A673 (cell line): ENCODE measurements around the gene MGAT5. TPM values are rescaled to one million over a fixed set of nuclear protein-coding genes. Genes with fewer than 3 reads are reported as not detected.
A peak's percentile ranks its signal among the peaks of the same experiment; 100 is the strongest.

Source experiments
- BruUV-seq: library from RNA; stranded (reverse); fragments of 400-500 nt; replicated peaks from 2 replicates; lab custom pipeline; 2021; lab: Mats Ljungman, UMichigan
- CTCF ChIA-PET: fragments of 300-600 bp; sonication (Branson Sonifier 250); formaldehyde crosslinking; loops from one replicate; lab custom pipeline; 2022; ENCODE audit warnings: antibody characterized with exemption; lab: Charles Lee
- POLR2A ChIA-PET: fragments of 300-600 bp; sonication (Branson Sonifier 250); formaldehyde crosslinking; loops from one replicate; lab custom pipeline; 2022; ENCODE audit warnings: antibody characterized with exemption; ENCODE audit not compliant: low non-redundant PET; lab: Charles Lee
- DNase-seq: peaks from one replicate; pipeline ENCODE4 v3.0.0-alpha.2; 2015; ENCODE audit warnings: low spot score
- H3K27ac ChIP-seq: fragments of 200-600 bp; sonication (generic); 2 replicates; pipeline ENCODE4 v1.5.1; 2016; ENCODE audit warnings: mixed run types, low read depth, mild to moderate bottlenecking, mixed read lengths, antibody characterized with exemption, low read length; ENCODE audit not compliant: poor library complexity, severe bottlenecking
- H3K27me3 ChIP-seq: fragments of 200-600 bp; sonication (generic); replicated peaks from 2 replicates; pipeline ENCODE4 v1.6.1; 2017; ENCODE audit warnings: mixed run types, low read depth, mild to moderate bottlenecking, mixed read lengths, antibody characterized with exemption, low read length; ENCODE audit not compliant: insufficient read depth, poor library complexity
- H3K36me3 ChIP-seq: fragments of 200-600 bp; sonication (generic); 2 replicates; pipeline ENCODE4 v1.6.1; 2016; ENCODE audit warnings: mixed run types, mild to moderate bottlenecking, mixed read lengths, antibody characterized with exemption, low read length; ENCODE audit not compliant: insufficient read depth, poor library complexity, severe bottlenecking
- H3K4me1 ChIP-seq: fragments of 200-600 bp; sonication (generic); 2 replicates; pipeline ENCODE4 v1.6.1; 2017; ENCODE audit warnings: mixed run types, mild to moderate bottlenecking, mixed read lengths, antibody characterized with exemption, low read length; ENCODE audit not compliant: insufficient read depth, poor library complexity, severe bottlenecking
- H3K4me3 ChIP-seq: fragments of 200-600 bp; sonication (generic); 2 replicates; pipeline ENCODE4 v1.5.1; 2016; ENCODE audit warnings: low read depth, mixed run types, mild to moderate bottlenecking, mixed read lengths, low read length; ENCODE audit not compliant: poor library complexity, severe bottlenecking
- H3K9me3 ChIP-seq: fragments of 200-600 bp; sonication (generic); 2 replicates; pipeline ENCODE4 v1.6.1; 2016; ENCODE audit warnings: mixed run types, low read depth, mild to moderate bottlenecking, mixed read lengths, antibody characterized with exemption, low read length; ENCODE audit not compliant: poor library complexity, severe bottlenecking
- CTCF ChIP-seq: fragments of 300-800, 200-600 bp; sonication (generic); conservative IDR thresholded peaks from 2 replicates; pipeline ENCODE4 v1.5.1; 2017; ENCODE audit warnings: low read depth, mild to moderate bottlenecking, antibody characterized with exemption, low read length, moderate library complexity, mixed read lengths
- EZH2 ChIP-seq: fragments of 200-600 bp; sonication (generic); IDR thresholded peaks from 2 replicates; pipeline ENCODE4 v1.6.1; 2017; ENCODE audit warnings: borderline replicate concordance, low read depth, mild to moderate bottlenecking, mixed read lengths, antibody characterized with exemption, low read length; ENCODE audit not compliant: poor library complexity, severe bottlenecking
- intact Hi-C: fragments of 100-400 bp; cut with micrococcal nuclease; formaldehyde crosslinking; loops from one replicate; pipeline ENCODE4 v1.10.0; 2022; ENCODE audit not compliant: unreplicated experiment
- total RNA-seq: library from RNA; stranded (reverse); gene quantifications from 2 replicates; pipeline ENCODE4 v1.2.3, GENCODE V29; 2021

MGAT5 gene
- total RNA-seq, 1 experiment from 2014 or later, result 11.0 TPM

DNA sequence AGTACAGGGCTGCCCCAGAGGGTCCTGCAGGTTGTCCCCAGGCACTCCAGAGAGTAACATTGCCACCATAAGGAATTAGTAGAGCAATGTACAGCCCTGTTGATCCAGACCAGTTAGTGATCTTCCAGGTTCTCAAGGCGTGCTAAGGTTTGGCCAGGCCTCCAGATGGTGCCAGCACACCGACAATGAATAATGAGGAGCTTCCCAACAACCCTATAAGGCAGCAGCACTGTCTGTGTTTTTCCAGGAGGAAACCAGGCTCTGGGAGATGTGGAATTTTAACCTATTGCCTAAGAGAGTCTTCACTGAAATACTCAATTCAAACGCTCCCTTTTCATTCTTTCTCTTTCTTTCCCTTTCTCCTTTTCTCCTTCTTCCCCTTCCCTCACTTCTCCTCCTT, 122.1 kb downstream of the MGAT5 start:
- Histone ChIP-seq H3K36me3 (no peaks in the 10 kb centered on the region), H3K27me3 (no peaks in the 10 kb centered on the region), H3K9me3 (no peaks in the 10 kb centered on the region), H3K4me1 (no peaks in the 10 kb centered on the region), H3K4me3 (no peak overlapping the region), H3K27ac (no peak overlapping the region)
- peak; percentile 26 for DNase-seq
- no peak for TF ChIP-seq CTCF
- no peak for TF ChIP-seq EZH2
- ChIA-PET CTCF (no interaction called here), POLR2A (no interaction called here)
- BruUV-seq, result no TSS peak
- intact Hi-C loops, result no loop called here

DNA sequence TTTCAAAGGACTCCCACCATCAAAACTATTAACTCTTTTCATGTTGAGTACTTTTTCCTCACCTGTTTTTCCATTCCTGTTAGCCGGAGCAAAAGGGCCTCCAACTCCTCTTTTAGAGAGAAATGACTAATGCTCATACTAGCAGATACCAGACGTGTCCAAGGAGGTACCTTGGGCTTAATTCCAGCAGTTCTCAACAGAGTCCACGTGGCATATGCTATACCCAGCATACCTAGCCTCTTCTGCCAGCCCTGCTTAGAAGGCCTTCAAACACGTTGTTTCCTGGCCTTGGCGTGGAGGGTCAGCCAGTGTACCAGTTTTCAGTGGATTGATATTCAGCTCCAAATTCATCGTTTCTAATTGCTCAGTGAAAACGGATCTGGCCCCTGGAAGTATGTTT, 123.9 kb downstream of the MGAT5 start:
- H3K27me3 ChIP-seq, result no peaks in the 10 kb centered on the region
- CTCF ChIA-PET, result no interaction called here

GRCh38 chr2:134379293-134379692, 125.4 kb downstream of the MGAT5 start:
- TF ChIP-seq CTCF (no peak), EZH2 (no peak)
- CTCF ChIA-PET, result no interaction called here
- no peak for DNase-seq
- BruUV-seq, result no TSS peak
- H3K4me1 ChIP-seq, result no peaks in the 10 kb centered on the region
- intact Hi-C loops, result no loop called here
- H3K27ac ChIP-seq, result no peak overlapping the region
- POLR2A ChIA-PET, result no interaction called here
- H3K4me3 ChIP-seq, result no peak overlapping the region
- H3K36me3 ChIP-seq, result no peaks in the 10 kb centered on the region
- no peaks in the 10 kb centered on the region for H3K9me3 ChIP-seq
- no peaks in the 10 kb centered on the region for H3K27me3 ChIP-seq

More for the DNA sequence above, 123.9 kb downstream of the MGAT5 start:
- BruUV-seq, result no TSS peak
- no peak overlapping the region for H3K4me3 ChIP-seq
- no peaks in the 10 kb centered on the region for H3K4me1 ChIP-seq
- TF ChIP-seq CTCF (no peak), EZH2 (no peak)
- H3K36me3 ChIP-seq, result no peaks in the 10 kb centered on the region
- POLR2A ChIA-PET, result no interaction called here
- DNase-seq, result no peak
- no peaks in the 10 kb centered on the region for H3K9me3 ChIP-seq
- H3K27ac ChIP-seq, result no peak overlapping the region
- intact Hi-C loops, result no loop called here
